Nephron progenitor cell (in vitro differentiated cells): ENCODE data around the gene STAB1.

Experiments
- DNase-seq: peaks from one replicate; pipeline ENCODE4 v3.0.0; 2021
- H3K27ac Mint-ChIP-seq: 2 replicates; pipeline ENCODE4 v1.8.0; 2021; ENCODE audit warnings: mild to moderate bottlenecking, moderate library complexity, mixed read lengths
- H3K27me3 Mint-ChIP-seq: 2 replicates; pipeline ENCODE4 v1.8.0; 2021; ENCODE audit warnings: mild to moderate bottlenecking, low read depth, mixed read lengths; ENCODE audit not compliant: poor library complexity
- H3K36me3 Mint-ChIP-seq: 2 replicates; pipeline ENCODE4 v1.8.0; 2021; ENCODE audit warnings: low read depth, mixed read lengths
- H3K4me1 Mint-ChIP-seq: 2 replicates; pipeline ENCODE4 v1.8.0; 2021; ENCODE audit warnings: mixed read lengths
- H3K4me3 Mint-ChIP-seq: 2 replicates; pipeline ENCODE4 v1.8.0; 2021; ENCODE audit warnings: mild to moderate bottlenecking, moderate library complexity, mixed read lengths
- H3K9me3 Mint-ChIP-seq: 2 replicates; pipeline ENCODE4 v1.8.0; 2021; ENCODE audit warnings: mild to moderate bottlenecking, moderate library complexity, mixed read lengths
- CTCF ChIP-seq: fragments of 200-600 bp; sonication (generic); IDR thresholded peaks from 2 replicates; pipeline ENCODE4 v1.5.0; 2021; ENCODE audit warnings: antibody characterized with exemption

The STAB1 gene

GRCh38 chr3:52498137-52499054 is 3.3 kb downstream of the STAB1 start:
- H3K27me3 Mint-ChIP-seq, result no peaks in the 10 kb centered on the region
- H3K4me3 Mint-ChIP-seq, result no peak overlapping the region
- H3K4me1 Mint-ChIP-seq, result peaks cover 5% of the 10 kb centered on the region
- H3K9me3 Mint-ChIP-seq, result no peaks in the 10 kb centered on the region
- no peak for DNase-seq
- no peak overlapping the region for H3K27ac Mint-ChIP-seq
- no peaks in the 10 kb centered on the region for H3K36me3 Mint-ChIP-seq
- no peak for TF ChIP-seq CTCF

- DNase-seq, result no peak
- H3K4me3 Mint-ChIP-seq, result no peak overlapping the region
- TF ChIP-seq CTCF, result no peak
- H3K4me1 Mint-ChIP-seq, result no peaks in the 10 kb centered on the region
- no peak overlapping the region for H3K27ac Mint-ChIP-seq
- H3K27me3 Mint-ChIP-seq, result peaks cover 2% of the 10 kb centered on the region
- H3K36me3 Mint-ChIP-seq, result no peaks in the 10 kb centered on the region
- no peaks in the 10 kb centered on the region for H3K9me3 Mint-ChIP-seq
Measured at GRCh38 chr3:52501046-52501445, 5.9 kb downstream of the STAB1 start.

- Mint-ChIP-seq H3K4me1 (peaks cover 2% of the 10 kb centered on the region), H3K9me3 (no peaks in the 10 kb centered on the region), H3K27me3 (peaks cover 2% of the 10 kb centered on the region), H3K36me3 (no peaks in the 10 kb centered on the region), H3K27ac (no peak overlapping the region), H3K4me3 (no peak overlapping the region)
- no peak for TF ChIP-seq CTCF
- DNase-seq, result no peak
Measured at GRCh38 chr3:52502001-52502400, 6.9 kb downstream of the STAB1 start.

GRCh38 chr3:52502808-52503350 is 7.7 kb downstream of the STAB1 start:
- no peaks in the 10 kb centered on the region for H3K9me3 Mint-ChIP-seq
- no peaks in the 10 kb centered on the region for H3K36me3 Mint-ChIP-seq
- peaks cover 8% of the 10 kb centered on the region for H3K4me1 Mint-ChIP-seq
- H3K27me3 Mint-ChIP-seq, result peaks cover 2% of the 10 kb centered on the region
- TF ChIP-seq CTCF, result no peak
- DNase-seq, result no peak
- H3K27ac Mint-ChIP-seq, result no peak overlapping the region
- H3K4me3 Mint-ChIP-seq, result no peak overlapping the region

- H3K27ac Mint-ChIP-seq, result no peak overlapping the region
- H3K27me3 Mint-ChIP-seq, result peaks cover 2% of the 10 kb centered on the region
- no peak for TF ChIP-seq CTCF
- DNase-seq, result no peak
- no peak overlapping the region for H3K4me3 Mint-ChIP-seq
- no peaks in the 10 kb centered on the region for H3K9me3 Mint-ChIP-seq
- peaks cover 8% of the 10 kb centered on the region for H3K4me1 Mint-ChIP-seq
- no peaks in the 10 kb centered on the region for H3K36me3 Mint-ChIP-seq
Measured at GRCh38 chr3:52503788-52504424, 8.8 kb downstream of the STAB1 start.
